SW 1271 (cell line): ENCODE data around the gene PFDN4.

ENCODE experiments used
- DNase-seq, 2 experiments: peaks; one replicate each; lab custom pipeline; 2025; lab: John Stamatoyannopoulos, UW

Gene PFDN4

DNA sequence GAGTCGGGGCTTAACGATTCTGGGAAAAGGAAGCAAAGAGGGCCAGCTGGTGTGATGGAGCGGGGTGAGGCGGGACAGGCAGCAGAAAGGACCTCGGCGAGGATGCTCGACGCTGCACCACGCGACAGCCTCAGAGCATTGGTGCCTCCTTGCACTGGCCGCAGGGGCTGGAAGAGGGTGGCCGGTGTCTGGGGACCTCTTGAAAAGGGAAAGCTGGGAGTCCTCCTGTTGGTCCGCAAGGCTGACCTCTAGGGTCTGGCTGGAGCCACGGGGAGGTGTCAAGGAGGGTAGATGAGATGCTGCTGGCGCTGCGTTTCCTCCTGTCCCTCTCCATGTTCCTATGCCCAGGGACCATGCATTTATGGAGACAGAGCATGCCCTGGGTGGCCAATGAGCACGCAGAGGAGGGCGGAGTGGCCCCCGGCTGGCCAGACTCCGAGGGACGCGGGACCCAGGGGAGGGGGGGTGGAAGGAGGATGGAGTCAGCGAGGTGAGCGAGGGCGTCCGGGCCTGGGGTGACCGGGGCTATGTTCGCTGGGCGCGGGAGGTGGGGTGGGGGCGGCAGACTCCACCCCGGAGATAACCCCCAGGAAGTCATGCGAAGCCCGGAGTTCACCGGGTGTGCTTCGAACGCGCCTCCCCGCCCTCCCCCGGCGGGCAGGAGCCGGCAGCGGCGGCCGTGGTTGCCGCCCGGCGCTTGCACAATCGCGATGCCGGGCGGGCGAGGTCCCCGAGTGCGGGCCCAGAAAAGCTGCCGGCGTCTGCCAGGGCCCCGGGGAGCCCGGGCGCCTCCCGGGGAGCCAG, 34.0 kb upstream of the PFDN4 start, which contains the start of gene CYP24A1:
Gene CYP24A1, minus strand, starts transcription at position 334 of the 804 bp plus-strand sequence. CDS start 407 bp downstream, outside the sequence.
- no peak for DNase-seq

- no peak for DNase-seq
Measured at GRCh38 chr20:54174457-54175175, 33.3 kb upstream of the PFDN4 start.

- DNase-seq: no peak
Measured at GRCh38 chr20:54176610-54177009, 31.3 kb upstream of the PFDN4 start.

GRCh38 chr20:54177378-54177777, 30.5 kb upstream of the PFDN4 start:
- no peak for DNase-seq

DNA sequence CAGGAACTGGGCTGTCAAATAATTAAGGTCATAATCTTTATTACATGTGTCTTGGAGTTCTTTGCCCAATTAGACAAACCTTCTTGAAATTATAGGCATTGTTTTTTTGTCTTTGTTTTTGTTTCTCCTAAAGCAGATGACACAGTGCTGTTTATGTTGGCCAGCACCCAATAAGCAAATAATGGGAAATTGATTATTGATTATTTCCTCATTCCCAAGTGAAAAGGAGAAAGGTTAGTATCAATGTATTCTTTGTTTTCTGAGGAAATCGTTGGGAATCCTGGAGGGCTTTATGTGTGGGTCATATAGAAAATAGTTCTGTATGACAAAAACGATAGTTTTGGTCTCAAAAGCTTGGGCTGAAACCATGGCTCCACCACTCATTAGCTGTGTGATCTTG, 29.6 kb upstream of the PFDN4 start:
- no peak for DNase-seq

GRCh38 chr20:54179946-54180345, 27.9 kb upstream of the PFDN4 start:
- DNase-seq: no peak

- no peak for DNase-seq
Measured at GRCh38 chr20:54180931-54181330, 27.0 kb upstream of the PFDN4 start.

GRCh38 chr20:54184071-54184470, 23.8 kb upstream of the PFDN4 start:
- no peak for DNase-seq

- DNase-seq: no peak
Measured at GRCh38 chr20:54184904-54185626, 22.8 kb upstream of the PFDN4 start.

GRCh38 chr20:54188132-54188849, 19.6 kb upstream of the PFDN4 start:
- DNase-seq: no peak

DNA sequence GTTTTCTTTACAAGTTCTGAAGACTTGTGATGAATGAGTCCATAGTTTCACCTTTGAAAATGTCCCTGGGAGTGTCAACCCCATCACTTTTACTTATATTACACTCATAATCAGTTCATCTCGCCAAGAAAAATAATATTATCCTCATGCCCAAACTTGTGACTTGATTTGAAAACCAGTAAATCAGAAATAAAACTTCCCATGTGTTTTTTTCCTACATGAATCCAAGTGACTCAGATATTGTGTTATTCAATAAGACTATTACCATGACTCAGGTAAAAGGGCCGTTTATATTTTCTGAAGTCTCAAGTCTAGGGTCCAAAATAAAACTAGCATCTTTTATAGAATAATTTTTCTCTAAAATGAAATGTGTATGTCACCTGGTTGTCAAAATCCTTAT, 18.3 kb upstream of the PFDN4 start:
- DNase-seq: no peak

DNA sequence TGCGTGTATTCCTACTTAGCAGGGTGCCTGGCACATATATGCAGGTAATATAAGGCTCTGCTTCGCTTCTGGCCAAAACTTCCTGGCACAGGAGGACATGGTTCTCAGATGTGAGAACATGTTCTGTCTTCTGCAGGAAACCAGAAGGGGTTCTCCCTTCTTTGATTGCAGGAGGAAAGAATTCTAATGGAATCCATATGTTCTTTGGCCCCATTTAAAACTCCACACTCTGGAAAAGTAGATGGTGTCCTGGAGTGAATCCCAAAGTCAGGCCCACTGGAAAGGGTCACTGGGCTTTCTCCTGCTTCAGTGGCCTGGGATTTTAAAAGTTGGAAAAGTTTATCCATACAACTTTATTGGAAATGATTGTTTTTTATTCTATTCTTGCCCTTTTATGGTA, 17.7 kb upstream of the PFDN4 start:
- DNase-seq: no peak

DNA sequence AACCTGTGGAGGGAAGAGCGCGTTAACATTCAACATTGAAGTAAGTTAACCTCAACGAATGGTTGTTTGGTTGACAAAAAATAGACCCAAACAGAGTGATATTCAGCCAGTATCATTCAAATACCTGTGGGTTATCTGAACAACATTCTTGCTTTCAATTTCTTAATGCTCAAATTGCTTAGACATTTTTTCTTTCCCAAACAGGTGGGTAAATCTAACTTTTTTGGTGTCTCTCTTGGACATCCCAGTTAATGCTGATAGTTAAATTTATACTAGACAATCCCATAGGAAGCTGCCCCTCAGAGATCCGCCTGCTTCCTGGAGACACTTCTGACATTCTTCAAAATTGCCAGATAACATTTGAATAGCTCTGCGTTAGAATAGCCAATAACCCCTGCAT, 14.1 kb upstream of the PFDN4 start:
- no peak for DNase-seq

- no peak for DNase-seq
Measured at GRCh38 chr20:54194724-54195438, 13.0 kb upstream of the PFDN4 start.

DNA sequence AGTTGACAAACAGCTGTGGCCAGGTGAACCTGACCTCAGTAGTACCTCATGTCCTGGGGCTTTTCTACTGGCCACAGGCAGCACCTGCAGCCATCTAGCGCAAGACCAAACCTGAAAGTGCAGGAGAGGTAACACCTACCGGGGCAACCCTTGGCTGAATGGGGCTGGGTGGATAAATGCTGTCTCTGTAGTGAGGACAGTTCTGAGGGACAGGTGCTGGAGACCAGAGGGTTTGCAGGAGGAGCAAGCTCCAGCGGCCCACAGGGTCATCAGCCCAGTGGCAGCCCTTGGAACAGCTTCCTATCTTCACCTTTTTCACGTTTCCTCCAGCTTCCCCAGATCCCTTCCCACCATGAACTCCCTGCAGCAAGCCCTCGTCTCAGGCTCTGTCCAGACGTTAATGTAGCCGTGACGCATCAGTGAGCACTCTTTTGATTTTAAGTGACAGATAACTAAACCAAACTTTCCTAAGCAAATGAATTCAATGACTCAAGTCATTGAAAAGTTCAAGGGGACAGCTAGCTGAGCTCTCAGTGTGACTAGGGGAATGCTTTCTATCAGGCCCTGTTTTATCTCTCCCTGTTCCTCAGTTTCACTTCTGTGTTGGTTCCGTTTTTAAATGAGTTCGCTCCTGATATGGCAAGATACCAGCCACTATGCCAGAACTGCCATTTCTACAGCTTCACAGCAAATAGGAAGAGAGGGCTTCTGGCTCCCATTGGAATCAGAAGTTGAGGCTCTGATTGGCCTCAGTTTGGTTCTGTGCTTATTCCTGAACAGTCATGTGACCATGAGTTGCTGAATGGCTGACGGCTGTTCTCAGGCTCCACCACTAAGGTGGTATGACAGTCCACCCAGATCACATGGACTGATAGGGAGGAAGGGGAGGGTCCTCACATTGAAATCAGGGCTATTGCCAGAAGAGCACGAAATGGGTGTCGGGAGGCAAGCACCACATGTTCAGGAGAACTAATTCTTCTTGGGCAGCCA, 12.1 kb upstream of the PFDN4 start:
- DNase-seq: no peak

DNA sequence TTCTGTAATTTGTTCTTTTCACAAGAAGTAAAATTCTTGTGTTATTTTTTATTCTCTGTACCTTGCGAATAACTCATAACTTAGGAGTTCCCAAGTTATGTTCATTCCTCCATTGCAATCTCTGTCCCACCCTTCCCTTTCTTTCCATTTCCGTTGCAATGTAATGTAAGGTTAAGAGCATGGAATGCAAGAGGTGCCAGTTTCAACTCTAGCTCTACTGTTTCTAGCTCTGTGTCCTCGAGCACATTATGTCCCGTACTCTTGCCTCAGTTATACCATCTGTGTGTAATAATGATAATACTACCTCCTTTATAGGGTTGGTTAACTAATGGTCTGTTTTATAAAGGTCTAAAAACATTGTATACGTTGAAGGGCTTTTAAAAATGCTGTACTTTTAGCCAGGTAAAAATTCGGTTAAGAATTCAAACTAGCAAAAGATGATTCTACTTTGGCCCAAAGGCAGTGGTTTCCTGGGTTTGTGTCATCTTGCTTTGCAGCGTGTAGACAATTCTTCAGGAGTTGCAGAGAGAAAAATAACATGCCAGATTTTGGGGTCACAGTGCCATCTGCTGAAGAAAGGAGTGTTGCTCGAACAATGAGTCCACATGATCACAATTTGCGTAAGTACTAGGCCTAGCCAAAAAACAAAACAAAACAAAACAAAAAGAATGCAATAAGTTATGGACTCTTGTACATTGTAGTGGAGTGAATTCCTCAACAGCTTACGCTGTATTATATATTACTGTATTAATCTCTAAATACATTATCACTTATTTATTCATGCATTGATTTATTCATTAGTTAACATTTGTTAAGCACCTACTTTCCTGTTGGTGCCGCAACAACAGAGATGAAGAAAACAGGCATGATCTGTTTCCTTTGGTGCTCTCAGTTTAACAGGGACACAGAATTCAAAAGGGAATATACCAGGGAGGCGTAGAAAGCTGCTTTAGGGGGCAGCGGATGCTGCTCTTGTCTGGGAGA, 10.0 kb upstream of the PFDN4 start:
- DNase-seq: peak in 1 of 2 experiments; percentile 20

- DNase-seq: no peak
Measured at GRCh38 chr20:54199283-54199682, 8.6 kb upstream of the PFDN4 start.

DNA sequence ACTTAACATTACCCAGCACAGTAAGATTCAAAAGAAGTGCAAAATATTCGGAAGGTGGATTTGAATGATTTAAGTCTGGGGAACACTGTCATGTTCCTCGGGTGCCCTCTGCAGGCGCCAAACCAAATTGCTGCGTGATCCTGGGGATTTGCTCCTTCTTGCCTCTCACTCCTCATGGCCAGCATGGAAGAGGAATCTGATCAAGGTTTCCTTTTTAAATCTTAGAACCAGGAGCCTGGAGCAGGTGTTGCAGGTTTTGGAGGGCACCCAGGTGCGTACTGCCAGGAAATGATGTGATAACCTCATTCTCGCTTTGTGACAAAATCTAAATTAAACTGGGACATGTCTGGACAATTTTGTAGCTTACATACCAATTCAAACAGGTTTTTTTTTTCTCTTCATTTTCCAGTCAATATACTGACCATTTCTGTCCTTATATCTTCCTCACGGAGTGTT, 8.1 kb upstream of the PFDN4 start:
- peak; percentile 36 to 76 for DNase-seq
